ENCODE results near the gene OTOF. TPM values are rescaled to one million over a fixed set of nuclear protein-coding genes. Genes with fewer than 3 reads are reported as not detected.

Gene OTOF
- total and polyA plus RNA-seq, 12 donors: 0.03 to 0.25 (median 0.08) TPM; not detected in 8

- Histone ChIP-seq H3K4me3 (no peak overlapping the region), H3K4me1 (peaks cover 0 to 7% (median 0%) of the 10 kb centered on the region in 9 donors), H3K27me3 (no peaks in the 10 kb centered on the region), H3K9me3 (no peaks in the 10 kb centered on the region), H3K36me3 (no peaks in the 10 kb centered on the region), H3K27ac (no peak overlapping the region)
- ATAC-seq (no peak), DNase-seq (no peak)
- no peak for TF ChIP-seq CTCF (IDR thresholded peaks at IDR 0.05)
- intact Hi-C loops (cut with DNase I): no loop called here
- WGBS, 2 donors: 93 to 94% methylated on average over 2 of the region's 2 CpGs
Measured at GRCh38 chr2:26428846-26429245, 49.1 kb downstream of the OTOF start.

GRCh38 chr2:26424221-26424620 lies 53.7 kb downstream of the OTOF start:
- whole genome bisulfite sequencing, 2 donors: 53 to 57% methylated on average over 3 of the region's 3 CpGs

GRCh38 chr2:26423750-26424149 lies 54.2 kb downstream of the OTOF start:
- ATAC-seq (no peak), DNase-seq (no peak)
- Histone ChIP-seq H3K27ac (no peak overlapping the region), H3K4me3 (no peak overlapping the region), H3K9me3 (no peaks in the 10 kb centered on the region), H3K27me3 (no peaks in the 10 kb centered on the region), H3K4me1 (no peaks in the 10 kb centered on the region), H3K36me3 (no peaks in the 10 kb centered on the region)
- intact Hi-C loops (cut with DNase I): no loop called here
- 84 to 87% methylated on average over 9 of the region's 9 CpGs for WGBS, 2 donors
- no peak for TF ChIP-seq CTCF (IDR thresholded peaks at IDR 0.05)

More at GRCh38 chr2:26424221-26424620, 53.7 kb downstream of the OTOF start:
- no peak for DNase-seq
- intact Hi-C loops (cut with DNase I): no loop called here
- Histone ChIP-seq H3K36me3 (no peaks in the 10 kb centered on the region), H3K27me3 (no peaks in the 10 kb centered on the region), H3K4me3 (no peak overlapping the region), H3K9me3 (no peaks in the 10 kb centered on the region), H3K27ac (no peak overlapping the region), H3K4me1 (no peaks in the 10 kb centered on the region)
- ATAC-seq: no peak
- TF ChIP-seq CTCF (IDR thresholded peaks at IDR 0.05): no peak

- Histone ChIP-seq H3K9me3 (no peaks in the 10 kb centered on the region), H3K27me3 (peaks cover 0 to 2% (median 0%) of the 10 kb centered on the region in 7 donors), H3K4me1 (no peaks in the 10 kb centered on the region), H3K36me3 (no peaks in the 10 kb centered on the region), H3K4me3 (no peak overlapping the region), H3K27ac (no peak overlapping the region)
- intact Hi-C loops (cut with DNase I): no loop called here
- 40 to 45% methylated on average over 9 of the region's 9 CpGs for WGBS, 2 donors
- ATAC-seq (peak in 1 of 8 donors; percentile 63), DNase-seq (no peak)
- TF ChIP-seq CTCF (IDR thresholded peaks at IDR 0.05): no peak
Measured at GRCh38 chr2:26422947-26423629, 54.8 kb downstream of the OTOF start.
